H1 (cell line): ENCODE data around the gene STK11. TPM values are rescaled to one million over a fixed set of nuclear protein-coding genes. Genes with fewer than 3 reads are reported as not detected.
A peak's percentile ranks its signal among the peaks of the same experiment; 100 is the strongest.

Source experiments
- BACH1 ChIP-seq: IDR thresholded peaks from 2 replicates; pipeline ENCODE4 v1.6.1; 2012; ENCODE audit warnings: low read length, improper control_type of control experiment
- CHD2 ChIP-seq: IDR thresholded peaks from 2 replicates; pipeline ENCODE4 v1.6.1; 2012; ENCODE audit warnings: low read length, improper control_type of control experiment
- KDM1A ChIP-seq: fragments of 200-600, 300-600 bp; sonication (generic); IDR thresholded peaks from 2 replicates; pipeline ENCODE4 v1.7.1; 2016; ENCODE audit warnings: mild to moderate bottlenecking, low read length, borderline replicate concordance
- NANOG ChIP-seq: IDR thresholded peaks from 2 replicates; pipeline ENCODE4 v1.6.1; 2011; ENCODE audit warnings: low read length, low read depth, mild to moderate bottlenecking, inconsistent platforms; ENCODE audit not compliant: insufficient read depth, poor library complexity, severe bottlenecking
- NRF1 ChIP-seq: IDR thresholded peaks from 2 replicates; pipeline ENCODE4 v1.6.1; 2011; ENCODE audit warnings: mild to moderate bottlenecking, low read depth, low read length, improper control_type of control experiment
- POU5F1 ChIP-seq: IDR thresholded peaks from 2 replicates; pipeline ENCODE4 v1.6.1; 2011; ENCODE audit warnings: low read depth, mild to moderate bottlenecking, low read length, moderate library complexity
- RBBP5 ChIP-seq: IDR thresholded peaks from 2 replicates; pipeline ENCODE4 v1.7.1; 2012; ENCODE audit warnings: low read depth, mild to moderate bottlenecking, inconsistent platforms, low read length, moderate library complexity, borderline replicate concordance
- RXRA ChIP-seq: IDR thresholded peaks from 2 replicates; pipeline ENCODE4 v1.6.1; 2011; ENCODE audit warnings: low read depth, mild to moderate bottlenecking, low read length, moderate library complexity; ENCODE audit not compliant: insufficient read depth
- ZNF274 ChIP-seq: IDR thresholded peaks from 2 replicates; pipeline ENCODE4 v1.7.0; 2012; ENCODE audit warnings: low read length, borderline replicate concordance; ENCODE audit errors: extremely low read depth
- polyA plus RNA-seq, 7 experiments: library from polyadenylated mRNA; depleted of rRNA in 3 of 7; stranded (reverse) in 5 of 7; unstranded in 2 of 7; fragments of >200 nt in 5 of 7; fragments of 200-250 nt in 2 of 7; gene quantifications; 1 replicate in 5 of 7; 2 replicates in 1 of 7; 4 replicates in 1 of 7; pipeline versions ENCODE4 v1.2.1 to v1.2.3, GENCODE V29; 2011 to 2013; ENCODE audit warnings: missing spikeins in 2 of 7, mixed read lengths in 2 of 7
- total RNA-seq: library from RNA; stranded (reverse); fragmentation: NEBNext Ultra II Directional; extraction: Animal tissue kit (Norgen Biotek cat#: 25700); gene quantifications from 2 replicates; pipeline ENCODE4 v1.2.1, GENCODE V29; 2021

The STK11 gene
- total and polyA plus RNA-seq, 2 of the 8 experiments (the other 6 are each of a cell fraction or from before 2014, with no cell fraction given): 45.3 to 70.7 TPM

DNA sequence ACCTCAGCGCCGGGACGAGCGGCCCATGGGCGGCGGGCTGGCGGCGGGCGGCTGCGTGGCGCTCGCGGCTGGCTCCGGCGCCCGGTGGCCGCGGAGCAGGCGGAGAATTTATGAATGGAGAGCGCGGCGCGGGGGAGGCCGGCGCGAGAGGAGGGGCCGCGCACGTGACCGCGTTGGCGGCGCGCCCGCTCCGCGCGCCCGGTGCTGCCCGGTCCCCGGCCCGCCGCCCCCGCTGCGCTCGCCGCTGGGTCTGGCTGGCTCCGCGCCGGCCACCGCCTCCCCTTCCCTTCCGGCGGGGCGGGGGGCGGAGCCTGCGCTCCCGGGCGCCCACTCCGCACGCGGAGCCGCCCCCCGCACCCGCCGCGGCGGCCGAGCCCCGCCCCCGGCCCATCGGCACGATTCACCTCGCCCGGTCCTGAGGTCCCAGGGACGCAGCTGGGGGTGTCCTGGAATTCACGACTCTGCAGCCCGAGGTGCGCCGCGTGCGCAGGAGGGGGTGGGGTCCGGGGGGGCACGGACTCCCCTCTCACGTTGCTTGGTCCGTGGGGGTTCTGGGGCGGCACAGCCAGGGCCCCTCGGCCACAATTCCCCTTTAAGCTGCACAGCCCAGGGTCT, 32.3 kb downstream of the STK11 start, which contains the start of gene CBARP (continued):
- TF ChIP-seq POU5F1: no peak
- no peak for TF ChIP-seq ZNF274
- TF ChIP-seq RBBP5: peak; percentile 49; the same call in 1 of the 2 replicates
- TF ChIP-seq NRF1: no peak
- no peak for TF ChIP-seq KDM1A
- TF ChIP-seq NANOG: no peak
- TF ChIP-seq RXRA: no peak
- no peak for TF ChIP-seq CHD2
- TF ChIP-seq BACH1: no peak
